Keratinocyte (primary cell): ENCODE results near the gene INVS. TPM values are rescaled to one million over a fixed set of nuclear protein-coding genes. Genes with fewer than 3 reads are reported as not detected.

ENCODE experiments used
- DNase-seq: peaks from one replicate; pipeline ENCODE4 v3.0.0-alpha.2; 2011; ENCODE audit warnings: low read depth, missing footprints, low spot score
- FAIRE-seq: peaks from 2 replicates; lab custom pipeline; 2011; peaks lifted over from hg19 to GRCh38; lab: Jason Lieb, UNC
- H2AFZ ChIP-seq: 2 replicates; pipeline ENCODE4 v1.6.0; 2012; ENCODE audit warnings: low read length, control low read depth, inconsistent platforms; ENCODE audit not compliant: control insufficient read depth
- H3K27ac ChIP-seq: 2 replicates; pipeline ENCODE4 v1.5.1; 2011; ENCODE audit warnings: low read length; ENCODE audit not compliant: control insufficient read depth, insufficient read depth
- H3K27me3 ChIP-seq: 3 replicates; pipeline ENCODE4 v1.6.0; 2011; ENCODE audit warnings: low read length; ENCODE audit not compliant: control insufficient read depth, insufficient read depth; ENCODE audit errors: extremely low read depth
- H3K36me3 ChIP-seq, 2 experiments: 2 replicates in 1 of 2; 3 replicates in 1 of 2; pipeline ENCODE4 v1.5.1; 2011; ENCODE audit warnings: low read length in 2 of 2, mild to moderate bottlenecking in 1 of 2; ENCODE audit not compliant: control insufficient read depth in 2 of 2, insufficient read depth in 2 of 2; ENCODE audit errors: extremely low read depth in 1 of 2
- H3K4me1 ChIP-seq: 3 replicates; pipeline ENCODE4 v1.5.1; 2011; ENCODE audit warnings: low read length; ENCODE audit not compliant: control insufficient read depth, insufficient read depth; ENCODE audit errors: extremely low read depth
- H3K4me2 ChIP-seq: 3 replicates; pipeline ENCODE4 v1.6.0; 2011; ENCODE audit warnings: low read depth, low read length; ENCODE audit not compliant: control insufficient read depth, insufficient read depth; ENCODE audit errors: extremely low read depth
- H3K4me3 ChIP-seq, 3 experiments: fragments of 200-600 bp in 1 of 3; sonication (generic) in 1 of 3; 2 replicates in 2 of 3; 3 replicates in 1 of 3; pipeline ENCODE4 v1.5.1; 2011 to 2016; ENCODE audit warnings: low read length in 3 of 3, mild to moderate bottlenecking in 3 of 3, control low read depth in 2 of 3, inconsistent platforms in 1 of 3, low read depth in 1 of 3, mixed read lengths in 1 of 3, mixed run types in 1 of 3, moderate library complexity in 1 of 3; ENCODE audit not compliant: control insufficient read depth in 2 of 3, insufficient read depth in 2 of 3; ENCODE audit errors: extremely low read depth in 1 of 3
- H3K79me2 ChIP-seq: 2 replicates; pipeline ENCODE4 v1.6.0; 2012; ENCODE audit warnings: low read length; ENCODE audit not compliant: control insufficient read depth, insufficient read depth
- H3K9ac ChIP-seq: 3 replicates; pipeline ENCODE4 v1.6.0; 2011; ENCODE audit warnings: low read length; ENCODE audit not compliant: control insufficient read depth, insufficient read depth; ENCODE audit errors: extremely low read depth
- H3K9me1 ChIP-seq: 3 replicates; pipeline ENCODE4 v1.6.0; 2011; ENCODE audit warnings: low read length; ENCODE audit not compliant: control insufficient read depth, insufficient read depth; ENCODE audit errors: extremely low read depth
- H3K9me3 ChIP-seq: 2 replicates; pipeline ENCODE4 v1.5.1; 2012; ENCODE audit warnings: low read depth, low read length; ENCODE audit not compliant: control insufficient read depth
- H4K20me1 ChIP-seq: 3 replicates; pipeline ENCODE4 v1.6.0; 2011; ENCODE audit warnings: low read length; ENCODE audit not compliant: control insufficient read depth, insufficient read depth; ENCODE audit errors: extremely low read depth
- CTCF ChIP-seq, 3 experiments: IDR thresholded peaks in 1 of 3; conservative IDR thresholded peaks in 1 of 3; optimal IDR thresholded peaks in 1 of 3; 2 replicates in 2 of 3; 3 replicates in 1 of 3; pipeline versions ENCODE3 to v1.5.1; 2011; ENCODE audit warnings: low read length in 3 of 3, mild to moderate bottlenecking in 3 of 3, moderate library complexity in 2 of 3, control low read depth in 1 of 3, inconsistent platforms in 1 of 3; ENCODE audit not compliant: insufficient read depth in 2 of 3; ENCODE audit errors: extremely low read depth in 1 of 3
- EZH2 ChIP-seq: IDR thresholded peaks from one replicate; pipeline ENCODE4 v1.6.1; 2012; ENCODE audit warnings: inconsistent platforms, mild to moderate bottlenecking, low read length, moderate library complexity
- dilution Hi-C: fragments of 300-500 bp; cut with MboI; formaldehyde crosslinking; loops from one replicate; pipeline ENCODE4 v1.7.0; 2020; ENCODE audit warnings: low sequenced_read_pairs; ENCODE audit not compliant: extremely low pct_ligation_motif_present
- polyA plus RNA-seq, 5 experiments: library from polyadenylated mRNA; depleted of rRNA in 3 of 5; stranded (reverse) in 3 of 5; stranded (forward) in 1 of 5; unstranded in 1 of 5; fragments of >200 nt; gene quantifications; 1 replicate in 1 of 5; 2 replicates in 3 of 5; 3 replicates in 1 of 5; pipeline versions ENCODE4 v1.2.1 to v1.2.3, GENCODE V29; 2011 to 2012; ENCODE audit warnings: missing spikeins in 2 of 5, low read depth in 1 of 5, low replicate concordance in 1 of 5

INVS gene
- polyA plus RNA-seq, 1 donor (not counting 4 experiments of a cell fraction or from before 2014, with no cell fraction given), result 21.1 TPM

DNA sequence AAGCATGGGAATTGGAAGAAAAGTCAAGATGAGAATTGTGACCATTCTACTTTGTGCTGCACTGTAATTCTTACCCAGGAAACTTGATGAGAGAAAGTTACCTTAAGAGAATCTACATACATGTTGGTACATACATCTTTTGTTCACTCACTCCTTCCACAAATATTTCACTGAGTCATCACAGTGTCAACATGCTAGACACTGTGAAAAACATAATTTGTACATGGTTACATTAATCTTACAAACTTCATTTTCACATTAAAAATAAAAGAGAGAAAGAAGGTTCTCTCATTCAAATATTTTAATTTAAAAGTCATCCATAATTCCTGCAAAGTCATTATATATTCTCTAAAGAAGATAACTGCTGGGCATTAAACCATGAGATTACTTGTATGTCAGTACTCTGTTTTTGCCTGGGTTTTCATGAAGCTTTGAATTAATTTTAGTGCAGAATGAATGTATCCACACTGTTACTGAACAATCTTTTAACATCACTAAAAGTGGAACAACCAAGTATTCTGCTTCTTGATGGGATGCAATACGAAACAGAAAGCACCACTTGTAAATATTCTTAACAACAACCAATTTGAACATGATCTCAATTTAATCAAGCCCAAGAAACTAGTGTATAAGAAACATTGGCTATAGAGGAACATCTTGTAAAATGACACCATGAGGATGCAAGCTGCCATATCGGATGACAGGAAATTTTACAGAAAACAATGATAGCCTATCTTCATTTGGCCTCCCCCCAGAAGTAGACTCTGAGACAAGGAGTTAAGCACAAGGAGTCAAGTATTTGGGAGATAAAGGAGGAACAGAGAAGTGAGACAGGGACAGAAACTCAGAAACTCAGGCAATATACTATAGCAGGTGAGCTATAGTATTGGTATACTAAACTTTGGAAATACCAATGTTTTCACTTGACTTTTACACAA lies 28.7 kb upstream of the INVS start:
- H3K79me2 ChIP-seq, result peaks cover 29% of the 10 kb centered on the region

DNA sequence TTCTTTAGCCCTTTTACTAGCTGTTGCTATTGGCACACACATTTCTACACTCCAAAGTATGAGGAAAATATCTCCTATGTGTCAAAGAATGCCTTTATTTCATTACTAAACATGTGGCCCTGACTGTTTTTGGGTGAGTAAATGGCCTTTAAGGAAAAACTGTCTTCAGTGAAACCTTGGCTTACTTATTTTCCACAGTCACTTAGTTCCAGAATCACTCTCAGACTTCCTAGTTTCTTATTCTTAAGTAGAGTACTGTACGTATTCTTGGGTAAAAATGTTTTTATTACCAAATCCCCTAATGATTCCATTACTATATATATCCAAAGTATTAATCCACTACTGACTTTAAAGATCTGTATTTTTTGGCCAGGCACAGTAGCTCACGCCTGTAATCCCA lies 27.8 kb upstream of the INVS start:
- Histone ChIP-seq H3K27me3 (no peaks in the 10 kb centered on the region), H2AFZ (no peak overlapping the region), H3K4me2 (no peak overlapping the region), H3K79me2 (peaks cover 28% of the 10 kb centered on the region), H3K27ac (no peak overlapping the region), H4K20me1 (peaks cover 9% of the 10 kb centered on the region), H3K9me1 (no peaks in the 10 kb centered on the region), H3K36me3 (no peaks in the 10 kb centered on the region), H3K4me1 (peaks cover 9% of the 10 kb centered on the region), H3K9me3 (no peaks in the 10 kb centered on the region), H3K9ac (no peak overlapping the region), H3K4me3 (no peak overlapping the region)
- FAIRE-seq (no peak), DNase-seq (no peak)
- TF ChIP-seq EZH2 (no peak), CTCF (optimal IDR thresholded peaks at IDR 0.05 in 1 of 3, IDR thresholded peaks at IDR 0.05 in 1 of 3, conservative IDR thresholded peaks at IDR 0.05 in 1 of 3; ENCODE audit: extremely low read depth in 1 of 3, insufficient read depth in 2 of 3, low read length in 3 of 3) (no peak)
- dilution Hi-C loops, result no loop called here

More for the DNA sequence above, 28.7 kb upstream of the INVS start:
- no peak overlapping the region for H3K4me3 ChIP-seq
- no peak overlapping the region for H2AFZ ChIP-seq
- dilution Hi-C loops, result no loop called here
- no peaks in the 10 kb centered on the region for H3K9me1 ChIP-seq
- H3K27ac ChIP-seq, result no peak overlapping the region
- H3K36me3 ChIP-seq, result no peaks in the 10 kb centered on the region
- no peaks in the 10 kb centered on the region for H3K27me3 ChIP-seq
- FAIRE-seq (no peak), DNase-seq (no peak)
- no peak overlapping the region for H3K4me2 ChIP-seq
- peaks cover 8% of the 10 kb centered on the region for H4K20me1 ChIP-seq
- no peak overlapping the region for H3K9ac ChIP-seq
- H3K4me1 ChIP-seq, result peaks cover 13% of the 10 kb centered on the region
- H3K9me3 ChIP-seq, result no peaks in the 10 kb centered on the region
- TF ChIP-seq EZH2, result no peak
- no peak for TF ChIP-seq CTCF (optimal IDR thresholded peaks at IDR 0.05 in 1 of 3, IDR thresholded peaks at IDR 0.05 in 1 of 3, conservative IDR thresholded peaks at IDR 0.05 in 1 of 3; ENCODE audit: extremely low read depth in 1 of 3, insufficient read depth in 2 of 3, low read length in 3 of 3)
